Measurements from ENCODE around the gene PRND. TPM values are rescaled to one million over a fixed set of nuclear protein-coding genes. Genes with fewer than 3 reads are reported as not detected.

The PRND gene
- total and polyA plus RNA-seq, 2 of the 8 experiments (the other 6 are each of a cell fraction or from before 2014, with no cell fraction given) = 0.09 to 0.11 TPM

GRCh38 chr20:4685923-4686221 is 35.8 kb upstream of the PRND start:
- no peak overlapping the region for H2BK120ac ChIP-seq (replicated peaks; ENCODE audit: low read depth, low read length)
- TF ChIP-seq BACH1 (IDR thresholded peaks at IDR 0.05; ENCODE audit: low read length) (no peak), SP1 (IDR thresholded peaks at IDR 0.05; ENCODE audit: low read depth, low read length) (no peak), TAF1 (IDR thresholded peaks at IDR 0.05; ENCODE audit: low read depth, low read length) (no peak), SAP30 (IDR thresholded peaks at IDR 0.05; ENCODE audit: insufficient read depth, insufficient replicate concordance, low read length) (no peak), SP2 (IDR thresholded peaks at IDR 0.05; ENCODE audit: low read length) (no peak), CEBPB (IDR thresholded peaks at IDR 0.05; ENCODE audit: low read depth, low read length) (no peak), FOSL1 (IDR thresholded peaks at IDR 0.05; ENCODE audit: insufficient read depth, low read depth, low read length) (no peak), PHF8 (conservative IDR thresholded peaks at IDR 0.05; ENCODE audit: low read depth, low read length) (no peak), YY1 (IDR thresholded peaks at IDR 0.05; ENCODE audit: low read depth, low read length) (no peak), CBX5 (IDR thresholded peaks at IDR 0.05; ENCODE audit: low read depth, low read length) (no peak), E2F6 (IDR thresholded peaks at IDR 0.05) (no peak), JUN (IDR thresholded peaks at IDR 0.05; ENCODE audit: low read depth, low read length) (no peak), POLR2A (IDR thresholded peaks at IDR 0.05; ENCODE audit: control extremely low read depth in 1 of 2, low read depth in 2 of 2, low read length in 2 of 2) (no peak), ATF3 (IDR thresholded peaks at IDR 0.05; ENCODE audit: insufficient read depth, low read depth, low read length) (no peak), NANOG (IDR thresholded peaks at IDR 0.05; ENCODE audit: insufficient read depth, low read depth, low read length, poor library complexity, severe bottlenecking) (no peak)

More at GRCh38 chr20:4685923-4686221, 35.8 kb upstream of the PRND start:
- Histone ChIP-seq H4K91ac (replicated peaks; ENCODE audit: insufficient read length, low read length) (no peak overlapping the region), H4K20me1 (replicated peaks in 1 of 2; ENCODE audit: control insufficient read depth in 1 of 2, insufficient read depth in 2 of 2, low read length in 2 of 2) (no peaks in the 10 kb centered on the region), H3K79me2 (ENCODE audit: control insufficient read depth in 1 of 2, insufficient read depth in 2 of 2, low read length in 2 of 2) (peaks cover 0 to 13% of the 10 kb centered on the region in 2 experiments; a peak in 1 of 4 replicates), H3K36me3 (ENCODE audit: control insufficient read depth in 2 of 4, insufficient read depth in 4 of 4, low read length in 3 of 4) (no peaks in the 10 kb centered on the region), H3K79me1 (ENCODE audit: low read depth, low read length) (no peaks in the 10 kb centered on the region), H3K9ac (replicated peaks in 1 of 4; ENCODE audit: extremely low read depth in 1 of 4, low read depth in 3 of 4, low read length in 3 of 4) (peak overlapping the region in 1 of 4 experiments; percentile 58; a peak in 4 of 7 replicates), H2BK12ac (ENCODE audit: low read depth, low read length) (no peak overlapping the region), H4K8ac (ENCODE audit: extremely low read depth, insufficient read depth, low read length) (no peak overlapping the region), H3K4me2 (ENCODE audit: insufficient read depth in 1 of 2, low read depth in 2 of 2, low read length in 2 of 2) (peak overlapping the region; percentile 69 to 70), H4K5ac (ENCODE audit: insufficient read length, low read depth, low read length) (no peak overlapping the region), H2BK5ac (ENCODE audit: low read depth, low read length) (no peak overlapping the region), H3K18ac (ENCODE audit: extremely low read depth, low read length) (no peak overlapping the region), H3K56ac (replicated peaks; ENCODE audit: insufficient read length, low read depth, low read length) (no peak overlapping the region), H3K4me1 (replicated peaks in 1 of 4; ENCODE audit: control insufficient read depth in 3 of 4, insufficient read depth in 4 of 4, low read length in 3 of 4) (peaks cover 0 to 6% (median 1%) of the 10 kb centered on the region in 4 experiments; a peak in 4 of 7 replicates), H3K14ac (ENCODE audit: insufficient read length) (no peak overlapping the region), H3K9me3 (ENCODE audit: insufficient read depth in 2 of 2, low read depth in 1 of 2, low read length in 1 of 2) (no peaks in the 10 kb centered on the region), H3K4me3 (ENCODE audit: extremely low read depth in 1 of 4, insufficient read depth in 2 of 4, low read depth in 3 of 4, low read length in 4 of 4) (peak overlapping the region; percentile 57 to 84 (median 63)), H2BK20ac (ENCODE audit: low read length) (no peak overlapping the region), H2AK5ac (ENCODE audit: low read depth, low read length) (no peak overlapping the region), H3K4ac (replicated peaks; ENCODE audit: insufficient read length, low read depth, low read length) (no peak overlapping the region), H3K23me2 (ENCODE audit: low read depth, low read length) (0 out of 2 replicates have a peak, but pooled peaks cover 2% of the 10 kb centered on the region), H2AFZ (ENCODE audit: low read length) (no peak overlapping the region), H3K27me3 (replicated peaks in 1 of 4; ENCODE audit: control insufficient read depth in 3 of 4, extremely low read depth in 1 of 4, insufficient read depth in 3 of 4, low read length in 3 of 4) (no peaks in the 10 kb centered on the region; a peak in 3 of 7 replicates), H2BK15ac (ENCODE audit: low read length) (no peak overlapping the region), H3K27ac (ENCODE audit: low read depth, low read length) (no peak overlapping the region), H3K23ac (ENCODE audit: insufficient read length) (no peak overlapping the region)
- FAIRE-seq = no peak
- CTCF ChIA-PET (ENCODE audit: partially characterized antibody) = no interaction called here
- WGBS, 2 experiments (ENCODE audit: extremely low coverage in 1 of 2, insufficient coverage in 1 of 2, insufficient read length in 1 of 2, insufficient replicate concordance in 2 of 2, low coverage in 1 of 2, low lambda C conversion rate in 2 of 2, missing lambda C conversion rate in 1 of 2) = 13% methylated on average over 8 of the region's 8 CpGs; no CpG with 5 or more reads in 1 of the 2 experiments
- DNase-seq (ENCODE audit: low read depth in 1 of 2, low spot score in 2 of 2) = no peak
- POLR2A ChIA-PET (ENCODE audit: partially characterized antibody) = no interaction called here
